Stimulated activated naive CD4-positive, alpha-beta T cell (primary cell): ENCODE measurements around the gene CFAP77.

Source experiments
- DNase-seq, 6 experiments: peaks; one replicate each; lab custom pipeline; 2025; lab: John Stamatoyannopoulos, UW

Gene CFAP77

DNA sequence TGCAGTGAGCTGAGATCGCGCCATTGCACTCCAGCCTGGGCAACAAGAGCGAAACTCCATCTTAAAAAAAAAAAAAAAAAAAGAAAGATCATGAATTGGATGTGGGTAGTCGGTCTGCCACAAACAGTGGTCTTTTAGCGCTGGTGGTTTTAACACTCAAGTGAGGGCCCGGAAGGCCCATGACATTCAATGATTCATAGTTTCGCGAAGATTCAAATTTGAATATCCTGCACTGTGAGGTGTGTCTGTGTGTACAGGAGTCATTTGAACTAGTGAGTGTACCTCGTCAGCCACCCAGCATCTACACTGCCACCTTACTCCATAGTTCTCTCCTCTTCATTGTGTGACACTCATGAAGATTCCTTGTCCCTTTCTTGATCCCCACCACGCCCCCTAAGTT lies 41.3 kb downstream of the CFAP77 start:
- no peak for DNase-seq

DNA sequence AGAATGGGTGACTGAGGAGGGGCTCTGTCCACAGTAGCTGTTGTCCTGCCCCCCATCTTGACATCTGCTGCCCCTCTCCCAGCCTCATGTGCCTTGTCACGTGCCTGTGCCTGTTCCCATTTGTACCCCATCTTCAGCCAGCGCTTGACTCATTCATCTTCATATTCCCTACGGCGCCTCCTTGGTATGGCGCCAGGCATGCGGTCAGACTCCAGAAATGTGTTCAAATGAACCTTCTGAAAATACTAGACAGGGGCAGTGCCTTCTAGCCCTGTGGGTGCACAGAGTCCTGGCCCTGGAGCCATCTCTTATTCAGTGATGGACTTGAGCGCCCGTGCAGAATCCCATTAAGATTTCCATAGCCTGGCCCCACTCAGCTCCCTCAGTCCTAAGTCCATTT lies 46.2 kb downstream of the CFAP77 start:
- DNase-seq = no peak

DNA sequence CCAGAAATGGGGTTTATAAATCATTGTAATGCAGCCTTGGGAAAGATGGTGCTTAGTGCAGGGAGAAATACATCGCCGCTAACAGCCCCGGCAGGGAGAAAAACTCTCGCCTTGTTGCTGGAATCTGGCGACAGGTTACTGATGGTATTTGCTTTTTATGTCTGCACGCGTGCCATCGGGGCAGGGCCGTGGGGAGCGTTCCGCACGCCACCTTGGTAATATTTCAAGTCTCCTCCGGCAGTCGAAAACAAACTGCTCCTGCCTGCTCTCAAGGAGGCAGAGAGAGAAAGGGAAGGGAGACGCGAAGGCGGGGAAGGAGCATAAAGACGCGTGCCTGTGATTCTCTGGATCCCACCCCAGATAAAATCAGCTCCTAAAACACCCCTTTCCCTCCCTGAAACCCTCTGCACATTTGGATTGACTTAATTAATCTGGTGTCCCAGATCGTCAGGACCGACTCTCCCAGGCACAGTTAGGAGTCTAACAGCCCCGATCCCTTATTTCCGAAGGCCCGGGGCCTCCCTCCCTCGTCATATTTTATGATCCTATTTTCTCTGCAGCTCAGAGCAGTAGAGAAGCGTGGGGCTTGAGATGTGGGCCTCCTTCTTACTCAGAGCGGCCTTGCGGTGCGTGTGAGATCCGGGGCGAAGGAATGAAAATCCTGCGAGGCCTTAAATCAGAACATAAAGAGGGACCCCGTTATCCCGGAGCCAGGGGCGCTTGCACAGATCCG lies 47.7 kb downstream of the CFAP77 start:
- DNase-seq = no peak

DNA sequence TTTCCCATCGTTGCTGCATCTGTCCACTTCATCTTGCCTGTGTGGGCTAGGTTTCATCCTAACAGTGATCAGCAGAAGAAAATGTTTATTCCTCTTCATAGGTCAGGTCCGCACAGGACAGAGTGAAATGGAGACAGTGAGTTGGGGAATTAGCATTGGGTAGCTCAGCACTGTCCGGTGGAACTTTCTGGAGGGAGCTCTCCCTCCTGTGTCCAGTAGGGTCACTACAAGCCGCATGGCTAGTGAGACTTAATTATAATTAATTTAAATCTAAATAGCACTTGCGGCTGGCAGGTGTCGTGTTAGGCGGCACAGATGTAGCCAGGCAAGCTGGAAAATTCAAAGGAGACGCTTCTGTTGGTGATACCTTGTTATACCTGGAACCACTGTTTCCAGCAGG lies 48.4 kb downstream of the CFAP77 start:
- no peak for DNase-seq

DNA sequence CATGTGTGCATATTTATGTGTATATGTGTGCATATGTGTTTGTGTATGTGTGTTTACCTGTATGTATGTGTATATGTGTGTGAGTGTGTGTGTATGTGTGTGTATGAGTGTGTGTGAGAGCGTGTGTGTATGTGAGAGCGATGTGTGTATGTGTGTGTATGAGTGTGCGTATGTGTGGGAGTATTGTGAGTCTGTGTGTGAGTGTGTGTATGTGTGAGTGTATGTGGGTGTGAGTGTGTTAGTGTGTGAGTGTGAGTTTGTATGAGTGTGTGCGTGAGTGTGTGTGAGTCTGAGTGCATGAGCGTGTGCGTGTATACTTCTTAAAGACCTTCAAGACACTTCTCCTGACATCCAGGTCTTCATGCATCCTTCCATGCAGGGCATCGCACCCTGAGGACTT lies 49.6 kb downstream of the CFAP77 start:
- DNase-seq = no peak

DNA sequence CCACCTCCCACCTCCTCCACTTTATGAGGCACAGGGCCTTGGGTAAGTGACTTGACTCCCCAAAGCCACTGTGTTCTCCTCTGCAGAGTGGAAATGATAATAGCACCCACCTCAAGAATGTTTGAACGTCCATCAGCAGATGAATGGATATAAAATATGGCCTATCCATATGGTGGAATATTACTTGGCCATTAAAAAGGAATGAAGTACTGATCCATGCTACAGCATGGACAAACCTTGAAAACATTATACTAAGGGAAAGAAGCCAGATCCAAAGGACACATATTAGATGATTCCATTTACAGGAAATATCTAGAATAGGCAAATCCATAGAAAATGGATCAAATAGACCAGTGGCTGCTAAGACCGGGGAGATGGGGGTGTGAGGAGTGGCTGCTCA lies 50.2 kb downstream of the CFAP77 start:
- no peak for DNase-seq

DNA sequence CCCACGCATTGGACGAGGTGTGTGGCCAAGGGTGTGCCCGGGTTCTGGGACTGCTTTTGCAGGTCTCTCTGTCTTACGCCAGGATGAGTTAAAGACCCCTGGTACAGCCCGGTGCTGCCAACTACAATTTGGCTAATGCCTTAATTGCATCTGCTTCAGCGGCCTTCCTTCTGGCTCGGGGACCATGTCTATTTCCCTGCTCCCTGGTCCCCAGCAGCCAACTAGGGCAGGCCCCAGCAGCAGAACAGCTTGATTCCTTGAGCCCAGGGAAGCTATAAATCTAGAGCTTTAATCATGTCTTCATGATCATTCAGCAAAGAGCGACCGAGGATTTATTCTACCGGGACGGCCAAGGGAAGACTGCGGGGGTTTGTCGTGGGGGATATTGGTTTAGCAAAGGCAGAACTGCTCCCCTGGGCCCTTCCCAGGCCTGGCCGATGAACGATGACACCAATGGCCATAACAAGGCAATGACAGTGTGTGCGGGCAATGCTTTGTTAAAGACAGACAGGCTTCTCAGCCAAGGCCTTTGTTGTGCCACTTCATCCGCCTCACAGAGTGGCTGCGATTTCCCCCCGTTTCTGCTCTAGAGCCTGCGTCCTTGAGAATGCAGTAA lies 51.4 kb downstream of the CFAP77 start:
- no peak for DNase-seq

DNA sequence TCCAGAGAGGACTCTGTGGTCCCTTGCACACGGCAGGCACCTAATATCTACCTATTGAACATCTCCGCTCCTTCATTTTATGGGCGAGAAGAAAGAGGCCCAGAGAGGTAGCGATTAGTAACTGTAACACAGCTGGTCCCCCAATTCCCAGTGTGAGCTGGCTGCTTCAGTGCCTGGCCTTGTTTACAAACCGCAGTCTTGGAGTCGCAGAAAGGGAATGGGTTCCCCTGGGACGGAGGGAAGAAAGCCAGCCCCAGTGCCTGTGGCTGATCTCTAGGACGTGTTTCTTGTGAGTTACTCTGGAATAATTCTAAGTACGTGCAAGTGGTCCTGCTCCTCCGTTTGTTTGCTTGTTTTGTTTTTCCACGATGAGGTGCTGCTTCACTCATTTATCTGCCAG lies 52.0 kb downstream of the CFAP77 start:
- DNase-seq = no peak

DNA sequence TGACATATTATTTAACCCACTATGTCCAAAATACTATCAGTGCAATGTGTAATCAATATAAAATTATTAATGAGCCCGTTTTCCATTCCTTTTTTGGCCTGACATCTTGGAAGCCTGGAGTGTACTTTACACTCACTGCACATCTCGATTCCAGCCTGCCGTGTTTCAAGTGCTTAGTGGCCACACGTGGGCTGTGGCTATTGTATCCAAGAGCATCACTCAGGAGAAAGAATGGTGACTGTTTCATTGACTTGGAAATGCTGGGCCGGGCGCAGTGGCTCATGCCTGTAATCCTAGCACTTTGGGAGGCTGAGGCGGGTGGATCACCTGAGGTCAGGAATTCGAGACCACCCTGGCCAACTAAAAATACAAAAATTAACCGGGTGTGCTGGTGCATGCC lies 54.5 kb downstream of the CFAP77 start:
- DNase-seq = no peak

DNA sequence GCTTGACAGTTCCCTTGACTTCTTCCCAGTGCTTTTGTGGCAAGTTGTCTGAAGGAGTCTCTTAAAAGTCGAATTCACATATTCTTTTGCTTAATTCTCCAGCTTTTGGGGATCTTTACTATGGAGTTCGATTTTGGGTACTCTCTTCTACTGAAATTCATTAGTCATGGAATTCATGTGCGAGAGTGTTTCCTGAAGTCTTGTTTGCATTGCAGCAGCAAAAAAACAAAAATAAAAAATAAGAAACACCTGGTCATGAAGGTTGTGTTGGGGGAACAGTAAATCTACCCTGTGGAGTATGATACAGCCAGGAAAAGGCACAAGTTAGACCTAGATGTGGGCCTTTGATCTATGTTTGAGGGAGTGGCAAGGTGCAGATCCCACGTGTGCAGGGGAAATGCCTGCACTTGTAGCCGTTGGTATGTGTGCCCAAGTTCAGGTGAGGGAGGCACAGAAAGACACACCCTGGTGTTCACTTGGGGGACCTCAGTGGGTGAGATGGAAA lies 55.2 kb downstream of the CFAP77 start:
- no peak for DNase-seq

DNA sequence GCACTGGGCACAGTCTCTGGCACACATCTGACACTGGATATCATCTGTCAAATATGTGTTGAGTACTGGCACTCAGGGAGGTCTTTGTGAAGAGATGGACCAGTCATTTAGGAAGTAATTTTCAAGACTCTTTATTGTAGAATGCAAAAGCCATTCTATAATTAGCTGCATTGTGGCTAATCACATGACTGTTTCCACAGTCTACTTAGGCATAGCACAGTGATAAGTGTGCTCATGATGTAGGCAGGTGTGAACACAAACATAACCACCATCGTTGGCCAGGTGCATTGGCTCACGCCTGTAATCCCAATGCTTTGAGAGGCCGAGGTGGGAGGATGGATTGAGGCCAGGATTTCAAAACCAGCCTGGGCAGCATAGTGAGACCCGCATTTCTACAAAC lies 62.2 kb downstream of the CFAP77 start:
- DNase-seq = no peak

DNA sequence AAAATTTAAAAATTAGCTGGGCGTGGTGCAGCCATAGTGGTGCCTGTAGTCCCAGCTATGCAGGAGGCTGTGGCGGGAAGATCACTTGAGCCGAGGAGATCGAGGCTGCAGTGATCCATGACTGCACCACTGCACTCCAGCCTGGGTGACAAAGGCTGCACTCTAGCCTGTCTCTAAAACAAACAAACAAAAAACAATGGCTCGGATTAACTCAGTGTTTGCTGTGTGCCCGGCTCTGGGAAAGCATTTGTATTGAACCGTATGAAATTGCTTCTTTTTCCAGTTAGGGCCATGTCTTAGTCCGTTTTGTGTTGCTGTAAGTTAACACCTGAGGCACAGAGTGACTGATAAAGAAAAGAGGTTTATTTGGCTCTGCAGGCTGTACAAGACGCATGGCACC lies 62.6 kb downstream of the CFAP77 start:
- no peak for DNase-seq

DNA sequence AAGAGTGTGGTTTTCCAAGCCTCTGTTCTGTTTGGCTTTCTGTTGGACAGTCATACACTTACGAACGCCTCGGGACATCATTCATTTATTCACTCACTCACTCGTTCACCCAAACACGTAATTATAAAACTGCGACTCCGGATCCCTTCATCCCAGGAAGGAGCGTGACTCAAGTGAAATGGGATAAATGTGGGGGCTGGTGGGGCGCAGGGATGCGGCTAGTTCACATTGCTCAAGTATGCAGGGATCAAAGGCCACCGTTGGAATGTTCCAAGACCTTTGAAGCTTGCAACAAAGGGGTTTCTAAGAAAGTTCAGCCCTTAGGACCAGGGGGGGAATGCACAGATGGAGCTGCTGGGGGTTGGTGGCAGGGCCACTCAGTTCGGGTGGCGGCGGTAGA lies 64.2 kb downstream of the CFAP77 start:
- DNase-seq = no peak

DNA sequence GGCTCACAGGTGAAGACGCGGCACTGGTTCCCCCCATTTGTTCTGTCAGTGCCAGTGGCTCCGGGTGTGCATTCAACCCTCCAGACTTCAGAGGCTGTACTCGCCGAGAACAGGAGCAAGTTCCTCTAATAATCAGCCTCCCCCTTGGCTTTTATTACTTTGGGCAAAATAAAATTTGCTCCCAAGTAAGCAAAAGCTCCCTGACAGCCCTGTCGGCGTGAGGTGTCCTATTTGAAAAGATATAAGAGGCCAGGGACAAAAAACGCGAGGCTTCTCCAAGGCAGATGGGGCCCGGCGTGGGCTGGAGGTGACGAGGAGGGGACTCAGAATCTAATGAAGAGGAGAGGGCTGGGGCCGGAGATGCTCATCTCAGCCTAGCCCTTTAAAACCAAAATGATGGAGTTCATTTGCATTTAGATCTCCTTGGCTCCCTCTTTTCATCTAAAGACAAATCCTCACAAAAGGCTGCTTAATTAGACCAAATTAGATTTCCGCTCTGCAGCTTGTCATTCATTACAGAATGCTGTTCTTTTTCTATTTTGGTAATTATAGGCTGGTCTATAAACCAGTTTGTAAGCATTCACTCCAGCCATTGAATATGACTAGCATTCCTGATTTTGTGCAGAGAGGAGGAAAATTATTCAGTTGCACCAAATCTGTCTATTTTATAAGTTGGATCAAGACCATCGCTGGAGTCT lies 68.5 kb downstream of the CFAP77 start:
- DNase-seq = no peak

DNA sequence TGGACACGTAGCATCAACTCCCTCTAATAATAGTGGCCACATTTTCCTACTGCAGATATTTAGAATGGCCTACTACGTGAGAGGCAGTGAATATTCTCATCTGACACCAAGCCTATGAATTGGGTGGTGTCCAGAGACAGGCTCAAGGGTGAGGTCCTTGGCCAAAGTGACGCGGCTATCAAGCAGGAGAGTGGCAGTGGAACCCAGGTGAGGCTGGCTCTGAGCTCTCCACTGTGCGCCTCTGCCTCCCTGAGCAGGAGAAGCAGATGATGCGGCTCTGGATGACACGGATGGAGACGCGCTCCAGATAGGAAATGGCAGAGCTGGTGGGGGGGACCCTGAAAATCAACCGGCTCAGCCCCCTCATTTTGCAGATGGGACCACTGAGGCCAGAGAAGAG lies 69.7 kb downstream of the CFAP77 start:
- DNase-seq = no peak

DNA sequence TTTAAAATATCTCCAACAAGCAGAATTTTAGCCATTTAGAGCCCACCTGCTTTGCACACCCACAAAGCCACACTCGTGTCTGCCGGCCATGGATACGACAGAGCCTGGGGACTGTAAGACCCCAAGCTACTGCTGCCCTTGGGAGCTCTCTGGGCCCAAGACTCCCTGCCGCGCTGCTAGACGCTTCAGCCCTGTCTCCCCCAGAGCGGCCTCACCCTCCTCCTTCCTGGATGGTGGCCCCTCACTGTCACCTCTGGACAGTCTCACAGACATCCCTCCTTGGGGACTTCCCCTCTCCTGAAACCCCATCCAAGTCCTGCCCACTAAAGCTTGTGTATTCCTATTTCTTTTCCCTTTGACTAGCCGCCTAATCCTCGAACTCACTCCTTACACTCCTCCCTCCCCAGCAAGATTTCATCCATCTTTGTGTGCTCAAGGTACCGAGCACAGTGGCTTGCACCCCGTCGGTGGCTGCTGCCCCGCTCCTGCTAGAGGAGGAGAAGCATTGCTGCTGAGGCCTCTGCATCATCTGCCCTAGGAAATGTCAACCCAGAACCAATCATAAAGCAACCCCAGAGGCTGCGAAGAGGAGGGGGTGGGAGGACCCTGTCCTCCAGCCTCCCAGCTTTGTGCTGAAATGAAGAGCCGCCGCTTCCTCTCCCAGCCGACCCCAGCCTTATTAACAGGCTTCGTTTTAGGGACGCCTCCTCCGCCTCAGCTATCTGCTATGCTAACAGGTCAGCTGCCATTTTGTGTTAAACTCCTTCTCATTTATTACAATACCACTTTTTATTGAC lies 71.2 kb downstream of the CFAP77 start:
- no peak for DNase-seq

DNA sequence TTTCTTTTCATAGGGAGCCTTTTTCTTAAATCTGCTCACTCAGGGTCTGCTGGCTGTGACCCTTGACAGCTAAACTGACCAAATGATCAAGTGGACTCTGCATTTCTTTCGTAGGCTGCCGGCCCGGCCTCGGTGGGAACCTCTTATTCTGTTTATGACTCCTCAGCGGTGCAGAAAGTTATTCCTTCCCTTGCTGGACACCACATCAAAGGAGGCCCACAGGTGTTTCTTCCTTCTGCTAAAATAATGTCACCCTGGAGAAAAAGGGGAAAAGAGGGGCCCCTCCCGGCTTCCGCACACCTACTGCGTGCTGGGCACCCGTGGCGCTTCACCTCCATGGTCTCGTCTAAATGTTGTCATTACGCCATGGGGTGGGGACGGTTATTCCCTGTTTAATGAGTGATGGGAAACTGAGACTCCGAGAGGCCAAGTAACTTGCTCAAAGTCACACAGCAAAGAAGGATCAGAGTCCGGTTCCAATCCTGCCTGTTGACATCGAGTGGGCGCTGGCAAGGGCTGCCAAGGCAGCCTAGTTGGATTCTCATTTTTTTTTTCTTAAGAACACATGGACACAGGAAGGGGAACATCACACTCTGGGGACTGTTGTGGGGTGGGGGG lies 72.3 kb downstream of the CFAP77 start:
- DNase-seq = no peak

DNA sequence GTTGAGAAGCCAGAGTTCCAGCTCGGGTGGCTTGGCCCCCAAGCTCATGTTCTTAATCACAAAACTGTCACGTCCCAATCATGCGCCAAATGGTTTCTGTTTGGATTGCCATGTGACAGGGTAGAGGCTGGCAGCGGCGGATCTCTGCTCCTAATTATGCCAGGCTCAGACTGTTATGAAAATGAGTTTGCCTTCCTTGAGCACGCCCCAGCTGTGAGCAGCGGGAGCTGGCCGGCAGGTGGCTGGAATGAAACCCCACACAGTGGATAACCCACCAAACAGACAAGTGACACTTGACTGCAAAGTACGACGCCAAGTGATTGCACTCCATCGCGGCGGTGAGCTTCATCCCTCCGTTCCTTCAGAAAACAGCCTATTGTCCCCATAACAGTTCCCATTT lies 75.4 kb downstream of the CFAP77 start:
- no peak for DNase-seq

DNA sequence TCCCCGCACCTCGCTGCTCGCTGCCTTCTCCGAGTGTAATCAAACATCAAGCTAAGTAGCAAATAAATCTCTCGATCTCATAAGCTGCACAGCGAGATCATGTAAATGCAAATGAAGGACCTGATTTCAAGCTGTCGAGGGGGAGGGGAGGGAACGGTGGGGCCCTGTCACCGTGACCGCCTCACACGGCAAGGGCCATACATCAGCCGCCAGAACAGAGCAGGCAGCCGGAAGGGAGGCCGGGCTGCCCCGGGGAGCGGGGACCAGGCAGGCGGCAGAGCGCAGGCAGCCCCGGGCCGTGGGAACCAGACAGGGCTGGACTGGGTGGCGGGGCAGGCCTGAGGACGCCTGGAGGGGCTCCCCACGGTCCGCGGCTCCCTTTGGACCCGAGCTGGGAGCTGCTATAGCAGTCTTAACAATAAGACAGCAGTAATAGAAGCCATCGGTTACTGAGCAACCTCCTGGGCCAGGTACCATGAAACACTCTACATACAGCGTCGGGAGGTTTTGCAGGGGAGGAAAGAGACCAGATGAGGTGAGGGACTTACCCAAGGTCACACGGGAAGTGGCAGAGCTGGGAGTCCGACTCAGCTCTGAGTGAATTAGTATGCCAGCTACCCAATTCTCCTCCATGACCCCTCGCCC lies 76.8 kb downstream of the CFAP77 start:
- peak in 3 of 6 experiments; percentile 2 to 11 (median 3) for DNase-seq

DNA sequence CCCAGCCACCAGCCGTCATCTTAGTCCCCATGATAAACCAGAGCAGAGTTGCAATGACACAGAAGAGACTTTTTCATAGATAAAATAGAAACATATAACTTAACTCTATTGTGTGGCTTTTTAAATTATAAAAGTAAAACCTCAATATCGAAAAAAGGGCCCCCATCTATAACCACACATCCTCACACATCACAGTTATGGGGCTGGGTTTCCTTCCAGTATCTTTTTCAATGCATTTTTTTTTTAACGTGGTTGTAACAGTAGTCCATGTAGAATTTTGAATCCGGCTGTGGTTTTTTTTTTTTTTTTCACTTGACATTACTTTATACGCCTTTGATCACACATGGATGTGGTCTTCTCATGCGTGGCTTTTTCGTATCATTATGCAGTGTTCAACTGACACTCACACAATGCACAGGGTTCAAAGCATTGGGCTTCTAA lies 77.4 kb downstream of the CFAP77 start:
- DNase-seq = peak in 3 of 6 experiments; percentile 73 to 86 (median 84)

DNA sequence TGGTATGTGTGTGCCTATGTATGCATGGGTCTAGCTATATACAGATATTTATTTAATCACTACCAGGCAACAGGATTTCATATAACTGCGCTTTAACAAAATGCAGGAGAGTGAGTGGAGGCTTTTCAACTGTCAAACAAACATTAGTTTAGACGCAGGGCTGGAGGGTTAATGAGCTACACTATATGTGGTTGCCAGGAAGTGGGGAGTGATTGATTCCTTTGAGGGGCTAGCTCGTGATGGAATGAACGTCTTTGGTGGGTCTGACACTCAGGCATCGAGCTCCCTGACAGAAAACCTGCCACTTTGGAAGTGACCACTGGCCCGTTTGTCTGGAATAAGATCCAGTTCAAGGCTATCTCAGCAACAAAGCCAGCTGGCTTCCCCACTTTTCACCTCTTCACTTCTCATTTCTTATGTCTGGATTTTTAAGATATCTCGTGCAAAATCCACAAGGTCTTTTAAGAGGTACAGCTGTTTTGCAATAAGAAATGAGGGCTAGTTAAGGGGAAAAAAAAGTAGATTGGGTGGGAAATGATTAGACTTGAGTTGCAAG lies 78.0 kb downstream of the CFAP77 start:
- no peak for DNase-seq
